Natural killer cell (primary cell): ENCODE data around the gene TPX2. TPM values are rescaled to one million over a fixed set of nuclear protein-coding genes. Genes with fewer than 3 reads are reported as not detected.
A peak's percentile ranks its signal among the peaks of the same experiment; 100 is the strongest.

ENCODE experiments used
- ATAC-seq, 3 donors: fragments of 150-1000 bp in 2 of 3; fragments of 200-7000 bp in 1 of 3; cut with Tn5 transposase; 1 replicate in 1 of 3; 2 replicates in 2 of 3; pipeline ENCODE4 v1.10.0; 2021; ENCODE audit warnings: mild to moderate bottlenecking in 2 of 3, moderate library complexity in 2 of 3
- DNase-seq, 2 donors: peaks; one replicate each; pipeline versions ENCODE4 v3.0.0 to v3.0.0-alpha.2; 2013 to 2021; ENCODE audit warnings: mixed read lengths in 1 of 2
- H3K27ac ChIP-seq: one replicate; pipeline ENCODE4 v1.5.1; 2013; ENCODE audit warnings: mild to moderate bottlenecking, low read length
- H3K27me3 ChIP-seq: one replicate; pipeline ENCODE4 v1.6.1; 2013; ENCODE audit warnings: low read length; ENCODE audit not compliant: control insufficient read depth, insufficient read depth
- H3K36me3 ChIP-seq: one replicate; pipeline ENCODE4 v1.6.1; 2013; ENCODE audit warnings: low read length; ENCODE audit not compliant: control insufficient read depth, insufficient read depth
- H3K4me1 ChIP-seq: one replicate; pipeline ENCODE4 v1.6.1; 2013; ENCODE audit warnings: low read length; ENCODE audit not compliant: control insufficient read depth, insufficient read depth
- H3K4me3 ChIP-seq: one replicate; pipeline ENCODE4 v1.5.1; 2013; ENCODE audit warnings: low read length
- H3K9me3 ChIP-seq: one replicate; pipeline ENCODE4 v1.6.1; 2013; ENCODE audit warnings: low read length; ENCODE audit not compliant: control insufficient read depth, insufficient read depth
- H3K27ac Mint-ChIP-seq, 2 donors: one replicate each; pipeline ENCODE4 v1.8.0; 2022; ENCODE audit warnings: mild to moderate bottlenecking in 2 of 2, mixed read lengths in 2 of 2, moderate library complexity in 1 of 2
- H3K27me3 Mint-ChIP-seq, 2 donors: one replicate each; pipeline ENCODE4 v1.8.0; 2022; ENCODE audit warnings: low read depth in 2 of 2, mixed read lengths in 2 of 2
- H3K36me3 Mint-ChIP-seq: one replicate; pipeline ENCODE4 v1.8.0; 2022; ENCODE audit warnings: mixed read lengths
- H3K4me1 Mint-ChIP-seq, 2 donors: one replicate each; pipeline ENCODE4 v1.8.0; 2022; ENCODE audit warnings: mixed read lengths in 2 of 2
- H3K4me3 Mint-ChIP-seq: one replicate; pipeline ENCODE4 v1.8.0; 2022; ENCODE audit warnings: mild to moderate bottlenecking, moderate library complexity, mixed read lengths
- H3K9me3 Mint-ChIP-seq, 2 donors: one replicate each; pipeline ENCODE4 v1.8.0; 2022; ENCODE audit warnings: mixed read lengths in 2 of 2
- WGBS: methylation state at CpG from one replicate; pipeline ENCODE4 v1.1.7; 2013; ENCODE audit warnings: missing lambda C conversion rate; ENCODE audit not compliant: insufficient coverage; 5-methylcytosine and 5-hydroxymethylcytosine counted together
- intact Hi-C: fragments of 100-400 bp; cut with micrococcal nuclease; formaldehyde crosslinking; loops from one replicate; pipeline ENCODE4 v1.14.2; 2022
- total RNA-seq, 4 donors: library from RNA; stranded (reverse); fragments of 120-200 nt in 1 of 4; gene quantifications; one replicate each; pipeline versions ENCODE4 v1.2.3 to v1.2.4, GENCODE V29; 2013 to 2022
- TF ChIP-seq, protein P1 (sequence below): fragments of 200-600 bp; IDR thresholded peaks from one replicate; pipeline ENCODE4 v1.8.0; 2022; ENCODE audit warnings: antibody characterized with exemption

Gene TPX2
- total RNA-seq, 3 donors from 2014 or later (not counting 1 experiment from before 2014, with no cell fraction given), result 2.2 to 4.2 (median 2.2) TPM

DNA sequence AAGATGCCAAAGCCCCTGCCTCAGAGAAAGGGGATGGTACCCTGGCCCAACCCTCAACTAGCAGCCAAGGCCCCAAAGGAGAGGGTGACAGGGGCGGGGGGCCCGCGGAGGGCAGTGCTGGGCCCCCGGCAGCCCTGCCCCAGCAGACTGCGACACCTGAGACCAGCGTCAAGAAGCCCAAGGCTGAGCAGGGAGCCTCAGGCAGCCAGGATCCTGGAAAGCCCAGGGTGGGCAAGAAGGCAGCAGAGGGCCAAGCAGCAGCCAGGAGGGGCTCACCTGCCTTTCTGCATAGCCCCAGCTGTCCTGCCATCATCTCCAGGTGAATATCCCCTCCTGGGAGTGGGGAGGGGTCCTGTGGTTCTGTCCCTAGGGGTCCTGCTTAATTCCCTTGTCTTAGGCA lies 81.1 kb downstream of the TPX2 start:
- H3K27ac ChIP-seq, result no peak overlapping the region
- Mint-ChIP-seq H3K27ac (no peak overlapping the region), H3K9me3 (no peaks in the 10 kb centered on the region), H3K27me3 (peaks cover 0 to 4% of the 10 kb centered on the region in 2 donors), H3K36me3 (no peaks in the 10 kb centered on the region), H3K4me3 (no peak overlapping the region), H3K4me1 (peaks cover 0 to 6% of the 10 kb centered on the region in 2 donors)
- no peak overlapping the region for H3K4me3 ChIP-seq
- 84% methylated on average over 6 of the region's 6 CpGs for WGBS
- TF ChIP-seq, protein P1, sequence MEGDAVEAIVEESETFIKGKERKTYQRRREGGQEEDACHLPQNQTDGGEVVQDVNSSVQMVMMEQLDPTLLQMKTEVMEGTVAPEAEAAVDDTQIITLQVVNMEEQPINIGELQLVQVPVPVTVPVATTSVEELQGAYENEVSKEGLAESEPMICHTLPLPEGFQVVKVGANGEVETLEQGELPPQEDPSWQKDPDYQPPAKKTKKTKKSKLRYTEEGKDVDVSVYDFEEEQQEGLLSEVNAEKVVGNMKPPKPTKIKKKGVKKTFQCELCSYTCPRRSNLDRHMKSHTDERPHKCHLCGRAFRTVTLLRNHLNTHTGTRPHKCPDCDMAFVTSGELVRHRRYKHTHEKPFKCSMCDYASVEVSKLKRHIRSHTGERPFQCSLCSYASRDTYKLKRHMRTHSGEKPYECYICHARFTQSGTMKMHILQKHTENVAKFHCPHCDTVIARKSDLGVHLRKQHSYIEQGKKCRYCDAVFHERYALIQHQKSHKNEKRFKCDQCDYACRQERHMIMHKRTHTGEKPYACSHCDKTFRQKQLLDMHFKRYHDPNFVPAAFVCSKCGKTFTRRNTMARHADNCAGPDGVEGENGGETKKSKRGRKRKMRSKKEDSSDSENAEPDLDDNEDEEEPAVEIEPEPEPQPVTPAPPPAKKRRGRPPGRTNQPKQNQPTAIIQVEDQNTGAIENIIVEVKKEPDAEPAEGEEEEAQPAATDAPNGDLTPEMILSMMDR, result no peak
- no peaks in the 10 kb centered on the region for H3K27me3 ChIP-seq
- no peak for DNase-seq
- no peaks in the 10 kb centered on the region for H3K9me3 ChIP-seq
- ATAC-seq, result no peak
- intact Hi-C loops, result loop anchor here (2.0 to 5.0 kb wide), 2 partner anchors 133 to 832 kb away; partner anchors contain the start of gene PDRG1
- H3K4me1 ChIP-seq, result peaks cover 7% of the 10 kb centered on the region
- no peaks in the 10 kb centered on the region for H3K36me3 ChIP-seq

DNA sequence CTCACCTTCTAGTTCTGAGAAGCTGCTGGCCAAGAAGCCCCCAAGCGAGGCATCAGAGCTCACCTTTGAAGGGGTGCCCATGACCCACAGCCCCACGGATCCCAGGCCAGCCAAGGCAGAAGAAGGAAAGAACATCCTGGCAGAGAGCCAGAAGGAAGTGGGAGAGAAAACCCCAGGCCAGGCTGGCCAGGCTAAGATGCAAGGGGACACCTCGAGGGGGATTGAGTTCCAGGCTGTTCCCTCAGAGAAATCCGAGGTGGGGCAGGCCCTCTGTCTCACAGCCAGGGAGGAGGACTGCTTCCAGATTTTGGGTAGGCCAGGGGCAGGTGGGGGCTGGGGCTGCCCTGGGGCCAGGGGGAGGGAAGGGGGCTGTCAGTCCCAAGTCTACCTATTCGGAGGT lies 82.3 kb downstream of the TPX2 start:
- intact Hi-C loops, result loop anchor here (2.0 to 5.0 kb wide), 2 partner anchors 131 to 831 kb away; partner anchors contain the start of gene PDRG1
- no peak overlapping the region for H3K27ac Mint-ChIP-seq
- no peak for ATAC-seq

DNA sequence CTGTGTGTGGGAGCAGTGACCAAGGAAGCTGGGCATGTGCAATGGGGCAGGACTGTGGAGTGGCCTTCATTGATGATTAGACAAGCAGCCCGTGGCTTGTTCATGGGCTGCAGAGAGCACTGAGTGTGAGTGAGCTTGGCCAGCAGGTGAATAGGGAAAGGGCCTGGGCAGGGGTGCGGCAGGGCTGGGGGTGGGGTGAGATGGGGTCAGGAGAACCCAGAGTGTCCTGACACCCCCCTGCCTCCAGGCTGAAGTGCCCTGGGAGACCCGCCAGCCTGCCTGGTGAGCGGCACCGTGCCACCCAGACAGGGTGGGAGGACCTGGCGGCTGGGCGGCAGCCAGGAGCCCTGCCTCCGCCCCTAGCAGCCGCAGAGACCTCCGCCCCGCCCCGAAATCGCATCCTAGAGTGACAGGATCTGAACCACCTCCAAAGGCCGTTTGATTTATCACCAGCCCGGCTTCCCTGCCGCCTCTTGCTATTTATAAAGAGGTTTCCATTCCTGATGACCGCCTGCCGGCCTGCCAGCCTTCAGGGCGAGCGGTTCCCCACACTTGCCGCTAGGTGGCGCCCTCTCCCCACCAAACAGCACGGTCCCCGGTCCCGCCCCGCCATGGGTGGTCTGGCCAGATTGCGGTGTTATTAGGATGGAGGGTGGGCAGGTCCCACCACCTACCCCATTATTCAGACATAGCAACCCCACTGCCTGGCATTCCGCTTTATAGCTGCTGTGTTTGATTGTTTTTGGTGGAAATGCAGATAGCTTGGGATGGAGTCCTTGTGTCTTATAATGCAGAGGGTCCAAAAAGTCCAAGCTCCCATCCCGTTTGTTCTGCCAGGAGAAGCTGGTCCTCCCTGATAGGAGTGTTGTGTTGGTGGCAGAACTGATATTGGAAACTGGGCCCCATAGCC lies 83.6 kb downstream of the TPX2 start:
- Histone ChIP-seq H3K9me3 (no peaks in the 10 kb centered on the region), H3K4me3 (no peak overlapping the region), H3K36me3 (no peaks in the 10 kb centered on the region), H3K4me1 (peaks cover 7% of the 10 kb centered on the region), H3K27ac (no peak overlapping the region), H3K27me3 (no peaks in the 10 kb centered on the region)
- H3K36me3 Mint-ChIP-seq, result no peaks in the 10 kb centered on the region
- TF ChIP-seq, protein P1, result peak; percentile 99
- H3K27me3 Mint-ChIP-seq, result peaks cover 0 to 4% of the 10 kb centered on the region in 2 donors
- intact Hi-C loops, result loop anchor here (1.0 to 5.0 kb wide), 4 partner anchors 24 to 830 kb away; no protein-coding TSS in a partner anchor
- H3K9me3 Mint-ChIP-seq, result no peaks in the 10 kb centered on the region
- DNase-seq (peak; percentile 79 to 86), ATAC-seq (peak; percentile 83 to 98 (median 97))
- no peak overlapping the region for H3K27ac Mint-ChIP-seq
- peaks cover 0 to 6% of the 10 kb centered on the region in 2 donors for H3K4me1 Mint-ChIP-seq
- WGBS, result 9% methylated on average over 24 of the region's 29 CpGs
- no peak overlapping the region for H3K4me3 Mint-ChIP-seq

More for the DNA sequence above, 82.3 kb downstream of the TPX2 start:
- no peak overlapping the region for H3K27ac ChIP-seq
- peaks cover 7% of the 10 kb centered on the region for H3K4me1 ChIP-seq
- H3K4me3 Mint-ChIP-seq, result no peak overlapping the region
- H3K9me3 Mint-ChIP-seq, result no peaks in the 10 kb centered on the region
- no peaks in the 10 kb centered on the region for H3K36me3 Mint-ChIP-seq
- H3K27me3 ChIP-seq, result no peaks in the 10 kb centered on the region
- WGBS, result 44% methylated on average over 4 of the region's 5 CpGs
- H3K27me3 Mint-ChIP-seq, result peaks cover 0 to 4% of the 10 kb centered on the region in 2 donors
- peaks cover 0 to 6% of the 10 kb centered on the region in 2 donors for H3K4me1 Mint-ChIP-seq
- TF ChIP-seq, protein P1, result no peak
- no peak overlapping the region for H3K4me3 ChIP-seq
- no peak for DNase-seq
- H3K36me3 ChIP-seq, result no peaks in the 10 kb centered on the region
- H3K9me3 ChIP-seq, result no peaks in the 10 kb centered on the region
